Measurements from ENCODE around the gene UBE2B.

The UBE2B gene

GRCh38 chr5:134396274-134396673, 24.9 kb downstream of the UBE2B start:
- ATAC-seq: no peak
- TF ChIP-seq, protein P1, sequence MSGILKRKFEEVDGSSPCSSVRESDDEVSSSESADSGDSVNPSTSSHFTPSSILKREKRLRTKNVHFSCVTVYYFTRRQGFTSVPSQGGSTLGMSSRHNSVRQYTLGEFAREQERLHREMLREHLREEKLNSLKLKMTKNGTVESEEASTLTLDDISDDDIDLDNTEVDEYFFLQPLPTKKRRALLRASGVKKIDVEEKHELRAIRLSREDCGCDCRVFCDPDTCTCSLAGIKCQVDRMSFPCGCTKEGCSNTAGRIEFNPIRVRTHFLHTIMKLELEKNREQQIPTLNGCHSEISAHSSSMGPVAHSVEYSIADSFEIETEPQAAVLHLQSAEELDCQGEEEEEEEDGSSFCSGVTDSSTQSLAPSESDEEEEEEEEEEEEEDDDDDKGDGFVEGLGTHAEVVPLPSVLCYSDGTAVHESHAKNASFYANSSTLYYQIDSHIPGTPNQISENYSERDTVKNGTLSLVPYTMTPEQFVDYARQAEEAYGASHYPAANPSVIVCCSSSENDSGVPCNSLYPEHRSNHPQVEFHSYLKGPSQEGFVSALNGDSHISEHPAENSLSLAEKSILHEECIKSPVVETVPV (CRISPR knock-in tag; IDR thresholded peaks at IDR 0.05): no peak
- TF ChIP-seq RARB (CRISPR knock-in tag; IDR thresholded peaks at IDR 0.05): no peak
- no peak for TF ChIP-seq ZNF565 (CRISPR knock-in tag; conservative IDR thresholded peaks at IDR 0.05; ENCODE audit: low read depth)
- no peak for TF ChIP-seq BACH2 (CRISPR knock-in tag; IDR thresholded peaks at IDR 0.05; ENCODE audit: borderline replicate concordance)
- TF ChIP-seq TOX (CRISPR knock-in tag; IDR thresholded peaks at IDR 0.05; ENCODE audit: borderline replicate concordance): no peak
- no peak for TF ChIP-seq ESRRG (CRISPR knock-in tag; IDR thresholded peaks at IDR 0.05)
- no peak for TF ChIP-seq CREB5 (CRISPR knock-in tag; IDR thresholded peaks at IDR 0.05; ENCODE audit: low read depth)
- TF ChIP-seq, protein P2, sequence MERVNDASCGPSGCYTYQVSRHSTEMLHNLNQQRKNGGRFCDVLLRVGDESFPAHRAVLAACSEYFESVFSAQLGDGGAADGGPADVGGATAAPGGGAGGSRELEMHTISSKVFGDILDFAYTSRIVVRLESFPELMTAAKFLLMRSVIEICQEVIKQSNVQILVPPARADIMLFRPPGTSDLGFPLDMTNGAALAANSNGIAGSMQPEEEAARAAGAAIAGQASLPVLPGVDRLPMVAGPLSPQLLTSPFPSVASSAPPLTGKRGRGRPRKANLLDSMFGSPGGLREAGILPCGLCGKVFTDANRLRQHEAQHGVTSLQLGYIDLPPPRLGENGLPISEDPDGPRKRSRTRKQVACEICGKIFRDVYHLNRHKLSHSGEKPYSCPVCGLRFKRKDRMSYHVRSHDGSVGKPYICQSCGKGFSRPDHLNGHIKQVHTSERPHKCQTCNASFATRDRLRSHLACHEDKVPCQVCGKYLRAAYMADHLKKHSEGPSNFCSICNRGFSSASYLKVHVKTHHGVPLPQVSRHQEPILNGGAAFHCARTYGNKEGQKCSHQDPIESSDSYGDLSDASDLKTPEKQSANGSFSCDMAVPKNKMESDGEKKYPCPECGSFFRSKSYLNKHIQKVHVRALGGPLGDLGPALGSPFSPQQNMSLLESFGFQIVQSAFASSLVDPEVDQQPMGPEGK (CRISPR knock-in tag; IDR thresholded peaks at IDR 0.05; ENCODE audit: borderline replicate concordance): no peak
- TF ChIP-seq OSR1 (CRISPR knock-in tag; IDR thresholded peaks at IDR 0.05): no peak

GRCh38 chr5:134397196-134397595, 25.8 kb downstream of the UBE2B start:
- TF ChIP-seq CREB5 (CRISPR knock-in tag; IDR thresholded peaks at IDR 0.05; ENCODE audit: low read depth): no peak
- TF ChIP-seq ZFP3 (CRISPR knock-in tag; IDR thresholded peaks at IDR 0.05): no peak
- TF ChIP-seq, protein P1 (CRISPR knock-in tag; IDR thresholded peaks at IDR 0.05): no peak
- no peak for TF ChIP-seq ZNF8 (CRISPR knock-in tag; IDR thresholded peaks at IDR 0.05)
- no peak for TF ChIP-seq ARNTL (CRISPR knock-in tag; IDR thresholded peaks at IDR 0.05; ENCODE audit: borderline replicate concordance, low read depth)
- no peak for TF ChIP-seq TCF4 (CRISPR knock-in tag; IDR thresholded peaks at IDR 0.05; ENCODE audit: borderline replicate concordance)
- no peak for TF ChIP-seq CSDC2 (CRISPR knock-in tag; IDR thresholded peaks at IDR 0.05)
- TF ChIP-seq POU6F1 (CRISPR knock-in tag; IDR thresholded peaks at IDR 0.05; ENCODE audit: borderline replicate concordance, low read depth): no peak
- no peak for TF ChIP-seq PPARA (CRISPR knock-in tag; IDR thresholded peaks at IDR 0.05; ENCODE audit: borderline replicate concordance)
- no peak for TF ChIP-seq ISL1 (CRISPR knock-in tag; IDR thresholded peaks at IDR 0.05)
- TF ChIP-seq, protein P2 (CRISPR knock-in tag; IDR thresholded peaks at IDR 0.05; ENCODE audit: borderline replicate concordance): no peak
- no peak for TF ChIP-seq RARB (CRISPR knock-in tag; IDR thresholded peaks at IDR 0.05)
- TF ChIP-seq SNAI2 (CRISPR knock-in tag; IDR thresholded peaks at IDR 0.05): no peak
- no peak for TF ChIP-seq ZC3H10 (CRISPR knock-in tag; IDR thresholded peaks at IDR 0.05)
- no peak for TF ChIP-seq OSR1 (CRISPR knock-in tag; IDR thresholded peaks at IDR 0.05)
- no peak; the same call in 2 of the 3 replicates for ATAC-seq
